DMS 273 (cell line): ENCODE results near the gene PDP2.
"Not testable (repeated sequence)": the region's sequence is repeated elsewhere in the genome, so short reads cannot be mapped to it uniquely, and the experiment has no call there.

ENCODE experiments used
- DNase-seq: peaks from one replicate; lab custom pipeline; 2025; ENCODE audit not compliant: unreplicated experiment; lab: John Stamatoyannopoulos, UW

Gene PDP2

GRCh38 chr16:66885491-66885890, 5.2 kb downstream of the PDP2 start:
- no peak for DNase-seq

DNA sequence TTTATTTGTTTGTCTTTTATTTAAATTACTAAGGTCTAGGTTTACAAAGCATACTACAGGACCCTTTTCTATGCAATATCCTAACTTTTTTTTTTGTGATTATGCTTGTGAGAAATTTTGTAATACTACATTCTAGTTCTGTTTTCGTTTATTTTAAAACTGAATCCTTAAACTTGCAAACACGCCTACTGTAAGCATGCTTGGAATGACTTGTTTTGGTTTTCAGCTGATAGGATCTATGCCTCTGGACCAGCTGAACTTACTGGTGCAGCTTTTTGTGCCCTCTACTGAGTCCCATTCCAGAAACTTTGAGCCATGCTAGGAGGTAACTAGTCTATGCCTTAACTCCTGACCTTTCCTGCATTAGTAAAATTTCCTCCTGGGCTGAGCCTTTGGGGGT, 6.0 kb downstream of the PDP2 start:
- no peak for DNase-seq

DNA sequence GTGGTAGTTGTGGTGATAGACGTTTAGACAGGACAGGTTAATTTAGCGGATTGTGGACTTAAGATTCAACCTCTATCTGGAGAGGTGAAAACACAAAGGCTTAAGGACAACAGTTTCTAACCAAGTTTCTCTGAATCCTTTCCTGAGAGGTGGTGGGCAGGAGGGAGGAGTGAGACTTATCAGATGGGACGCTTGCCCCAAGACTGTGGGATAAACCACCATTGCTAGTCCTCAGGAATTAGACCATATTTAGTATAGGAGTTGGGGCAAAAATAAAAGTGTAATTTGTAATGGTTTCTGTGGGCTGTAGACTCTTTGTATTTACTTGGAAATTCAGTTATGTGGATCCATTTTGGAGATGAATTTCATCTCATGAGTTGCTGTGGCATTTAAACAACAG, 6.6 kb downstream of the PDP2 start:
- DNase-seq: no peak

GRCh38 chr16:66888647-66889615, 8.6 kb downstream of the PDP2 start:
- no peak for DNase-seq

GRCh38 chr16:66889622-66890021, 9.3 kb downstream of the PDP2 start:
- no peak for DNase-seq

GRCh38 chr16:66890799-66891198, 10.5 kb downstream of the PDP2 start:
- no peak for DNase-seq

GRCh38 chr16:66891360-66891759, 11.0 kb downstream of the PDP2 start:
- DNase-seq: no peak

DNA sequence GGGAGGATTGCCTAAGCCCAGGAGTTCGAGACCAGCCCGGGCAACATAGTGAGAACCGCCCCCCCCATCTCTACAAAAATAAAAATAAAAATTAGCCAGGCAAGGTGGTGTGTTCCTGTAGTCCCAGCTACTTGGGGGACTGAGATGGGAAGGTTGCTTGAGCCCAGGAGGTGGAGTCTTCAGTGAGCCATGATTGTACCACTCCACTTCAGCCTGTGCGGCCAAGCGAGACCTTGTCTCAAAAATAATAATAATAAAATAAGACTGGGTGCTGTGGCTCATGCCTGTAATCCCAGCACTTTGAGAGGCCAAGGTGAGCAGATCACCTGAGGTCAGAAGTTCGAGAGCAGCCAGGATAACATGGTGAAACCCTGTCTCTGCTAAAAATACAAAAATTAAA, 11.5 kb downstream of the PDP2 start:
- DNase-seq: no peak

DNA sequence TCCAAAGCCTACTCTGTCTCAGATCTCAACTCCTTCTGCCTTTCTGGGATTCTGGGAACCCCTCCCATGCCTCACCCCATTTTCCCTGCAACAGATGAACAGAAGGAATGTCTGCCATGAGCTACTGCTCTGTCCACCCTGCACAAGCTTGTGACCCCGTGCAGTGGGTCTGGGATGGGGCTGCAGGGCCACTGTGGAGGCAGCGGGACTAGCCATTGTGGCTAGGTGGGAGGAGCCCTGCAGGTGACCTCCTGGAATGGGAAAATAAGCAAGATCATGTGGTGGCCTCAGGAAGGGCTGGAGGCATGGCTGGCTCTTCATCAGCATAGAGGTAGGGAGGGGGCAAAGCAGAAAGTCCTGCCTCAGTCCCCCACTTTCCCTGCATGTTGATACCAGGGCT, 13.7 kb downstream of the PDP2 start:
- DNase-seq: no peak

DNA sequence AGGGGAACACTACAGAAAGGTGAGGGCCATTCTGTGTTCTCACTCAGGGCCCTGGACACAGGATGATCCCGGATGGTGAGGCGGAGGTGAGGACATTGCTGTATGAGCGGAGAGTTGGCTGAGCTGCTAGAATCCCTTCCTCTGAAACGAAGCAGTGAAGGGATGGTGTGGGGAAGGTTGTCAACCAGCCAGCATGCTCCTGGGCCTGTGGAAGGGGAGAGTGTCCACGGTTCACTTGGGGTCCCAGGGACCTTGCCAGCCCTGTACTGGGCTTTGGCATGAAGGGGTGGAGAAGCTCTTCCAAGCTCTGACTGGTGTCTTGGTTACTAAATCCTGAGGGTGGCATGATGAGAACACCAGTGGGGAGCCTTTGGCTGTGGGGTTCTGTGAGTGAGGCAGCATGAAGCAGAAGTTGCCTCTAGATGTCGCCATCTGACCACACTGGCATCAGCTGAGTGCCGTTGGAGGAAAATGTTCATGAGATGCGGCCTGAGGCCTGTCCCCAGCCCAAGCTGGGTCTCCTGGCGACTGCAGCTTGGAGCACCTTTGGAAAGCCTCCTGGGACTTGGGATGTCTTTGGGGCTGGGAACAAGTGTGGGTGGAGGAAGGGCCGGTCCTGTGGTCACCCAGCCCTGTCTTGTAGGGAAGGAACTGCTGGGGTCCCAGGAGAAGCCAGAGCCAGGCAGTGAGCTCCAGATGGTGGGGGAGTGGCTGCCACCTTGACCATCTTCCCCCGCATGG, 14.8 kb downstream of the PDP2 start:
- DNase-seq: peak; percentile 88

GRCh38 chr16:66895689-66895979, 15.3 kb downstream of the PDP2 start:
- DNase-seq: no peak

GRCh38 chr16:66895999-66896398, 15.7 kb downstream of the PDP2 start:
- no peak for DNase-seq

DNA sequence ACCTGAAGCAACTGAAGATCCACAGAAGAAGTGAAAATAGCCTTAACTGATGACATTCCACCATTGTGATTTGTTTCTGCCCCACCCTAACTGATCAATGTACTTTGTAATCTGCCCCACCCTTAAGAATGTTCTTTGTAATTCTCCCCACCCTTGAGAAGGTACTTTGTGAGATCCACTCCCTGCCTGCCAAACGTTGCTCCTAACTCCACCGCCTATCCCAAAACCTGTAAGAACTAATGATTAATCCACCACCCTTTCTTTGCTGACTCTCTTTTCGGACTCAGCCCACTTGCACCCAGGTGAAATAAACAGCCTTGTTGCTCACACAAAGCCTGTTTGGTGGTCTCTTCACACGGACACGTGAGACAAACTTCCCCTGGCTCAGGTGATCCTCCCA, 16.4 kb downstream of the PDP2 start:
- not testable (repeated sequence) for DNase-seq

GRCh38 chr16:66898207-66898606, 17.9 kb downstream of the PDP2 start:
- DNase-seq: peak; percentile 29

GRCh38 chr16:66898933-66899309, 18.6 kb downstream of the PDP2 start:
- DNase-seq: no peak

- DNase-seq: peak; percentile 48
Measured at GRCh38 chr16:66899310-66899944, 19.1 kb downstream of the PDP2 start.

DNA sequence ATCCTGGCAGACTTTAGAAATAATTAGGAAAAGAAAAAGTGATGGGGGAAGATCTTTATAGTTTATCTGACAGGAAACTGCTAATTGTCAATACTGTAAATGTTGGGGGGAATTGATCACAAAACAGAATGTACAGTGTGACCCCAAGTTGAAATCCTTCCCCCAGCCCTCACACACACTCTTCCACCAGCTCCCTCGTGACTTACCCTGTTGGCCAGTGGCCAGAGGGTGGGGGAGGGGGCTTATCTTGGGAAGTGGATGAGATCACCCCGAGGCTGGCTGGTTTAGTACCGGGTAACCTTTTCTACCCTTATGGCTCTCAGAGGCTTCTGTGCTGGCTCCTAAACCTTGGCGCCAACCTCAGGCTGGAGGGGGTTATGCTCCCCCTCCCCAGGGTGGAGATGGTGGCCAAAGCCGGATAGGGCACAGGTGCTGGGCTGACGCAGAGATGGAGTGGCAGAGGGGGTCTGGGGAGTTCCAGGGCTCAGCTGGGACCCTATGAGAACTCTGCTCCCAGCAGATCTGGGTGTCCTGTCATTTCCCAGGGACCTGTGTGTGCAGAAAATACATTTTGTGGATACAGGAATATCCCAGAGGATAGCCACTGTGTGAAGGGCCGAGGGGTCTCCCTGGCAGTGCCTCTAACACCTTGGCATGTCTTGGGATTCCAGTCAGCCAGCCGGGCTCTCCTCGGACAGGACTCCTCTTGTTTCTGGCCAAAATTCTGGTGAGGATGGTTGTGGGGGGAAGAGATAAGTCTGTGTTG, 19.8 kb downstream of the PDP2 start:
- peak; percentile 96 for DNase-seq

DNA sequence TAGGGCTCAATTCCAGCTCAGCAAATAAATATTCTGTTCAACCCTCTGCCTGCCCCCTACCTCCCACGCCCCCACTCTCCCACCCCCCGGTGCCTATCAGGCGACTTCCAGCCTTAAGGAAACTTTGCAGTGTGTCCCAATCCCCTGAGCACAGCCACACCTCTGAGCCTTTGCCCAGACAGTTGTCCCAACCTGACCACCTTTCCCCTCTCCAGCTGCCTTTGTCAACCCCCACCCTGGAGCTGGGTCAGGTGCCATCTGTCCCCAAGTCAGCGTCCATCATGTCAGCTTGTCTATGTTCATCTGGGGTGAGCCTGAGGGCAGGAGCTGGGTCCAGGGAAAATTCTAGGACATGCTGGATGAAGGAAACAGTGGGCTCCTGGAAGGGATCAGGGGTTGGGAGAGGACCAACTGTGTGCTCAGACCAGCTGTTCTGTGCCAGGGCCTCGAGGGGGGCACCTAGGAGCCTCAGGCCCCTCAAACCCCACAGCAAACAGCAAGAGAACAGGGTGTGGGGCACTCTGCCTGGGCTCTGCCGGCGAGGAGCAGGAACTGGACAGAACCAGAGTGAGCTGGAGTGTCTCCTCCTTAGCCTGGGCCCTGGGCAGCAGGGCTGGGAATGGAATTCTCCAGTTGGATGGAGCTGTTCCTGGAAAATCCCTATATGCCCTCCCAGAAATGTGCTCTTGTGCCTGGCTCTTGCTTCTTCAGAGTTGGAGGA, 20.6 kb downstream of the PDP2 start:
- DNase-seq: peak; percentile 61

GRCh38 chr16:66901626-66902025, 21.3 kb downstream of the PDP2 start:
- DNase-seq: no peak
